GM12878 (cell line): ENCODE data around the gene PDZD2. TPM values are rescaled to one million over a fixed set of nuclear protein-coding genes. Genes with fewer than 3 reads are reported as not detected.

Experiments
- ATAC-seq: fragments of 200-7000 bp; cut with Tn5 transposase; 3 replicates; pipeline ENCODE4 v1.9.1; 2020; ENCODE audit warnings: mild to moderate bottlenecking, moderate library complexity
- BruUV-seq: library from RNA; stranded (reverse); fragments of 400-500 nt; replicated peaks from 2 replicates; lab custom pipeline; 2021; lab: Mats Ljungman, UMichigan
- CTCF ChIA-PET: fragments of 300-600 bp; sonication (Branson Sonifier 250); formaldehyde crosslinking; extraction: SDS; loops from one replicate; lab custom pipeline; 2021; ENCODE audit warnings: inconsistent platforms; lab: Yijun Ruan, JAX
- POLR2A ChIA-PET: fragments of 350-600 bp; formaldehyde crosslinking; extraction: SDS; loops from one replicate; lab custom pipeline; 2021; ENCODE audit warnings: inconsistent platforms; lab: Charles Lee
- RAD21 ChIA-PET: fragments of 300-600 bp; sonication (Branson Sonifier 250); formaldehyde crosslinking; loops from one replicate; lab custom pipeline; 2023; ENCODE audit warnings: antibody characterized with exemption; ENCODE audit not compliant: unreplicated experiment; lab: Charles Lee
- SMC1A ChIA-PET: fragments of 300-600 bp; sonication (Branson Sonifier 250); formaldehyde crosslinking; loops from one replicate; lab custom pipeline; 2023; ENCODE audit not compliant: unreplicated experiment, uncharacterized antibody; lab: Charles Lee
- DNase-seq: peaks from one replicate; pipeline ENCODE4 v3.0.0-alpha.2; 2011; ENCODE audit warnings: low read depth, low spot score
- FAIRE-seq: peaks from 3 replicates; lab custom pipeline; 2011; peaks lifted over from hg19 to GRCh38; lab: Jason Lieb, UNC
- H2AFZ ChIP-seq: 2 replicates; pipeline ENCODE4 v1.6.0; 2011; ENCODE audit warnings: low read depth, low read length, control low read depth; ENCODE audit not compliant: control insufficient read depth
- H3K27ac ChIP-seq: 2 replicates; pipeline ENCODE4 v1.5.1; 2011; ENCODE audit warnings: control low read depth; ENCODE audit not compliant: control insufficient read depth, insufficient read depth
- H3K27me3 ChIP-seq, 2 experiments: replicated peaks in 1 of 2; 2 replicates each; pipeline versions ENCODE4 v1.6.0 to v1.6.1; 2011; ENCODE audit warnings: low read length in 1 of 2; ENCODE audit not compliant: control insufficient read depth in 2 of 2, insufficient read depth in 2 of 2
- H3K36me3 ChIP-seq, 2 experiments: 2 replicates each; pipeline ENCODE4 v1.5.1; 2011; ENCODE audit warnings: low read length in 1 of 2; ENCODE audit not compliant: control insufficient read depth in 2 of 2, insufficient read depth in 2 of 2
- H3K4me1 ChIP-seq: 2 replicates; pipeline ENCODE4 v1.6.1; 2011; ENCODE audit warnings: mild to moderate bottlenecking, low read length, moderate library complexity, mixed read lengths; ENCODE audit not compliant: control insufficient read depth, insufficient read depth
- H3K4me2 ChIP-seq: 2 replicates; pipeline ENCODE4 v1.6.0; 2011; ENCODE audit warnings: control low read depth; ENCODE audit not compliant: control insufficient read depth, insufficient read depth
- H3K4me3 ChIP-seq: fragments of 200-600 bp; sonication (generic); 2 replicates; pipeline ENCODE4 v1.5.1; 2016
- H3K79me2 ChIP-seq: 2 replicates; pipeline ENCODE4 v1.6.0; 2011; ENCODE audit warnings: low read length; ENCODE audit not compliant: control insufficient read depth, insufficient read depth
- H3K9ac ChIP-seq: 2 replicates; pipeline ENCODE4 v1.8.0; 2011; ENCODE audit warnings: low read length, control low read depth, mixed read lengths; ENCODE audit not compliant: control insufficient read depth, insufficient read depth
- H3K9me3 ChIP-seq: replicated peaks from 3 replicates; pipeline ENCODE4 v1.5.1; 2011; ENCODE audit warnings: mild to moderate bottlenecking, low read length; ENCODE audit not compliant: control insufficient read depth, insufficient read depth
- H4K20me1 ChIP-seq: 2 replicates; pipeline ENCODE4 v1.6.0; 2011; ENCODE audit not compliant: control insufficient read depth, insufficient read depth
- KLF5 ChIP-seq: fragments of 450-650 bp; IDR thresholded peaks from 2 replicates; pipeline ENCODE4 v1.6.1; 2014; ENCODE audit warnings: mild to moderate bottlenecking; ENCODE audit not compliant: partially characterized antibody
- MXI1 ChIP-seq: fragments of 150-350 bp; IDR thresholded peaks from 2 replicates; pipeline ENCODE4 v1.6.1; 2011; ENCODE audit warnings: low read depth, mild to moderate bottlenecking, inconsistent platforms, low read length, improper control_type of control experiment
- SPI1 ChIP-seq: IDR thresholded peaks from 2 replicates; pipeline ENCODE4 v1.6.1; 2011; ENCODE audit warnings: low read depth, mild to moderate bottlenecking, low read length, moderate library complexity, borderline replicate concordance; ENCODE audit not compliant: insufficient read depth
- ZBTB4 ChIP-seq: fragments of 450-650 bp; formaldehyde crosslinking; IDR thresholded peaks from 2 replicates; pipeline ENCODE4 v1.4.0; 2022; ENCODE audit warnings: mild to moderate bottlenecking, moderate library complexity
- ZNF207 ChIP-seq: fragments of 450-650 bp; IDR thresholded peaks from 2 replicates; pipeline ENCODE4 v1.6.1; 2014; ENCODE audit warnings: antibody characterized with exemption, mild to moderate bottlenecking, borderline replicate concordance
- ZNF622 ChIP-seq: fragments of 450-650 bp; IDR thresholded peaks from 2 replicates; pipeline ENCODE4 v1.6.1; 2017; ENCODE audit warnings: mild to moderate bottlenecking, inconsistent platforms
- ZSCAN29 ChIP-seq: fragments of 450-650 bp; IDR thresholded peaks from 2 replicates; pipeline ENCODE4 v1.6.1; 2017; ENCODE audit warnings: mild to moderate bottlenecking, moderate library complexity
- WGBS: methylation state at CpG from one replicate; pipeline ENCODE4 v1.1.6; 2016; ENCODE audit warnings: low lambda C conversion rate; ENCODE audit not compliant: insufficient replicate concordance, insufficient coverage; ENCODE audit errors: missing lambda C conversion rate; 5-methylcytosine and 5-hydroxymethylcytosine counted together
- in situ Hi-C: fragments of 300-500 bp; cut with MboI; formaldehyde crosslinking; loops from 9 replicates; pipeline ENCODE4 v1.14.3; 2018; ENCODE audit warnings: mixed read lengths
- intact Hi-C: fragments of 100-400 bp; cut with micrococcal nuclease; formaldehyde crosslinking; loops from one replicate; pipeline ENCODE4 v1.14.2; 2022; ENCODE audit not compliant: unreplicated experiment
- polyA plus RNA-seq, 11 experiments: library from polyadenylated mRNA; depleted of rRNA in 4 of 11; unstranded in 6 of 11; stranded (reverse) in 5 of 11; fragments of >200 nt; fragmentation: Nextera tagmentation in 4 of 11; fragmentation: Illumina TruSeq in 1 of 11; extraction: Ambion mirVana in 4 of 11; extraction: Trizol in 1 of 11; gene quantifications; 1 replicate in 1 of 11; 2 replicates in 10 of 11; pipeline versions ENCODE4 v1.2.1 to v1.2.3, GENCODE V29; 2011 to 2016; ENCODE audit warnings: inconsistent platforms in 2 of 11, missing spikeins in 2 of 11, low read depth in 1 of 11
- total RNA-seq, 4 experiments: library from RNA; depleted of rRNA in 3 of 4; stranded (reverse); fragments of >200 nt in 3 of 4; fragmentation: Illumina TruSeq in 1 of 4; extraction: Trizol in 1 of 4; gene quantifications; 2 replicates each; pipeline versions ENCODE4 v1.2.1 to v1.2.3, GENCODE V29; 2013 to 2021

Gene PDZD2
- total and polyA plus RNA-seq, 10 of the 15 experiments (the other 5 are each of a cell fraction or from before 2014, with no cell fraction given) = 0.01 to 0.58 (median 0.29) TPM; not detected in 3

GRCh38 chr5:32136342-32136741 is 497.4 kb downstream of the PDZD2 start:
- ATAC-seq (no peak), DNase-seq (no peak), FAIRE-seq (no peak)
- RAD21 ChIA-PET = no interaction called here
- Histone ChIP-seq H3K9ac (no peak overlapping the region), H3K36me3 (peaks cover 2 to 26% of the 10 kb centered on the region in 2 experiments), H3K27me3 (no peaks in the 10 kb centered on the region), H4K20me1 (no peaks in the 10 kb centered on the region)
- POLR2A ChIA-PET = no interaction called here
- SMC1A ChIA-PET = interaction anchor here (0.6 to 1.3 kb wide), 2 partner anchors 8 to 1342 kb away, joined by 3 read pairs; no protein-coding TSS in a partner anchor
- 90% methylated on average over 7 of the region's 7 CpGs for WGBS
- no TSS peak for BruUV-seq
- TF ChIP-seq SPI1 (no peak), ZSCAN29 (no peak), KLF5 (no peak), ZBTB4 (CRISPR knock-in tag) (no peak), ZNF207 (no peak), MXI1 (no peak), ZNF622 (no peak)
- TF ChIP-seq, all 136 proteins: peak for 0
- H3K4me1 ChIP-seq = no peaks in the 10 kb centered on the region
- no peaks in the 10 kb centered on the region for H3K9me3 ChIP-seq
- H3K27ac ChIP-seq = no peak overlapping the region
- no peak overlapping the region for H3K4me2 ChIP-seq
- H3K79me2 ChIP-seq = peaks cover 1% of the 10 kb centered on the region
- in situ Hi-C loops (no loop called here), intact Hi-C loops (no loop called here)
- CTCF ChIA-PET = interaction anchor here (1.1 to 1.8 kb wide), 2 partner anchors 8 to 43 kb away, joined by 3 to 7 read pairs; no protein-coding TSS in a partner anchor
- H2AFZ ChIP-seq = no peak overlapping the region
- no peak overlapping the region for H3K4me3 ChIP-seq
